DMS153 treated with DMSO at 0.1 percent for 48 hours (cell line): ENCODE results near the gene CD300E.
"Not testable (repeated sequence)": the region's sequence is repeated elsewhere in the genome, so short reads cannot be mapped to it uniquely, and the experiment has no call there.

Experiments used
- DNase-seq: peaks from one replicate; lab custom pipeline; 2025; ENCODE audit not compliant: unreplicated experiment; lab: John Stamatoyannopoulos, UW

CD300E gene

GRCh38 chr17:74601944-74602572 is 21.5 kb downstream of the CD300E start:
- peak; percentile 1 for DNase-seq

- no peak for DNase-seq
Measured at GRCh38 chr17:74599448-74599939, 24.0 kb downstream of the CD300E start.

GRCh38 chr17:74599023-74599399 is 24.5 kb downstream of the CD300E start:
- no peak for DNase-seq

- DNase-seq: no peak
Measured at GRCh38 chr17:74598346-74599022, 25.1 kb downstream of the CD300E start.

- DNase-seq: no peak
Measured at GRCh38 chr17:74597069-74597790, 26.3 kb downstream of the CD300E start.

GRCh38 chr17:74595037-74595750 is 28.3 kb downstream of the CD300E start:
- DNase-seq: no peak

- DNase-seq: no peak
Measured at GRCh38 chr17:74592087-74592990, 31.2 kb downstream of the CD300E start, which contains the start of gene CD300LD. Gene CD300LD, minus strand, starts transcription at chr17:74592283. Its CDS starts 81 bp downstream, at chr17:74592202.

GRCh38 chr17:74591503-74591902 is 32.0 kb downstream of the CD300E start:
- DNase-seq: no peak

- no peak for DNase-seq
Measured at GRCh38 chr17:74585711-74586110, 37.8 kb downstream of the CD300E start.

GRCh38 chr17:74584292-74585060 is 39.1 kb downstream of the CD300E start:
- no peak for DNase-seq

- no peak for DNase-seq
Measured at GRCh38 chr17:74582633-74583032, 40.9 kb downstream of the CD300E start.

GRCh38 chr17:74579900-74580299 is 43.6 kb downstream of the CD300E start:
- no peak for DNase-seq

- DNase-seq: no peak
Measured at GRCh38 chr17:74578979-74579378, 44.6 kb downstream of the CD300E start.

- no peak for DNase-seq
Measured at GRCh38 chr17:74574489-74575142, 48.9 kb downstream of the CD300E start.

GRCh38 chr17:74573635-74574034 is 49.9 kb downstream of the CD300E start:
- DNase-seq: not testable (repeated sequence)

GRCh38 chr17:74573169-74573568 is 50.4 kb downstream of the CD300E start:
- DNase-seq: no peak

- no peak for DNase-seq
Measured at GRCh38 chr17:74571621-74572270, 51.8 kb downstream of the CD300E start.
